Choroid plexus epithelial cell (primary cell): ENCODE measurements around the gene MRPL42.
"Not testable (repeated sequence)": the region's sequence is repeated elsewhere in the genome, so short reads cannot be mapped to it uniquely, and the experiment has no call there.

Experiments
- DNase-seq: peaks from one replicate; pipeline ENCODE4 v3.0.0-alpha.2; 2010; ENCODE audit warnings: low read depth
- H3K4me3 ChIP-seq: 2 replicates; pipeline ENCODE4 v1.5.1; 2011; ENCODE audit warnings: low read depth, mild to moderate bottlenecking, control low read depth, low read length, moderate library complexity
- TF ChIP-seq, protein P1 (sequence below): conservative IDR thresholded peaks from 2 replicates; pipeline ENCODE4 v1.5.1; 2011; ENCODE audit warnings: low read depth, mild to moderate bottlenecking, control low read depth, inconsistent platforms, low read length, moderate library complexity

MRPL42 gene

DNA sequence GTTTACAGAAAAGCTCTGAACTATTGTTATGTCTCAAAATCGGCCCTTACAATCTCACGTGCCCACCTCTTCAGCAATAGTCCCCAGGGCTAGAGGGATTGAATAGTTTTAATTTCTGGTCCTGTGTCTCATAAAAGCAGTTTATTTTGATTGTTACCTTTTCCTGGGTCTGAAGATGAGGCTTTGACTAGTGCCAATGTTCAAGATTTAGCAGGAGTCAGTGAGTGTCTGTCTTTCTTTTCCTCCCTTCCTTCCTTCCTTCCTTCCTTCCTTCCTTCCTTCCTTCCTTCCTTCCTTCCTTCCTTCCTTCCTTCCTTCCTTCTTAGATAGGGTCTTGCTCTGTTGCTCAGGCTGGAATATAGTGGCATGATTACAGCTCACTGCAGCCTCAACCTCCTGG, 80.5 kb downstream of the MRPL42 start:
- H3K4me3 ChIP-seq: no peak overlapping the region
- DNase-seq: no peak
- TF ChIP-seq, protein P1, sequence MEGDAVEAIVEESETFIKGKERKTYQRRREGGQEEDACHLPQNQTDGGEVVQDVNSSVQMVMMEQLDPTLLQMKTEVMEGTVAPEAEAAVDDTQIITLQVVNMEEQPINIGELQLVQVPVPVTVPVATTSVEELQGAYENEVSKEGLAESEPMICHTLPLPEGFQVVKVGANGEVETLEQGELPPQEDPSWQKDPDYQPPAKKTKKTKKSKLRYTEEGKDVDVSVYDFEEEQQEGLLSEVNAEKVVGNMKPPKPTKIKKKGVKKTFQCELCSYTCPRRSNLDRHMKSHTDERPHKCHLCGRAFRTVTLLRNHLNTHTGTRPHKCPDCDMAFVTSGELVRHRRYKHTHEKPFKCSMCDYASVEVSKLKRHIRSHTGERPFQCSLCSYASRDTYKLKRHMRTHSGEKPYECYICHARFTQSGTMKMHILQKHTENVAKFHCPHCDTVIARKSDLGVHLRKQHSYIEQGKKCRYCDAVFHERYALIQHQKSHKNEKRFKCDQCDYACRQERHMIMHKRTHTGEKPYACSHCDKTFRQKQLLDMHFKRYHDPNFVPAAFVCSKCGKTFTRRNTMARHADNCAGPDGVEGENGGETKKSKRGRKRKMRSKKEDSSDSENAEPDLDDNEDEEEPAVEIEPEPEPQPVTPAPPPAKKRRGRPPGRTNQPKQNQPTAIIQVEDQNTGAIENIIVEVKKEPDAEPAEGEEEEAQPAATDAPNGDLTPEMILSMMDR: no peak

DNA sequence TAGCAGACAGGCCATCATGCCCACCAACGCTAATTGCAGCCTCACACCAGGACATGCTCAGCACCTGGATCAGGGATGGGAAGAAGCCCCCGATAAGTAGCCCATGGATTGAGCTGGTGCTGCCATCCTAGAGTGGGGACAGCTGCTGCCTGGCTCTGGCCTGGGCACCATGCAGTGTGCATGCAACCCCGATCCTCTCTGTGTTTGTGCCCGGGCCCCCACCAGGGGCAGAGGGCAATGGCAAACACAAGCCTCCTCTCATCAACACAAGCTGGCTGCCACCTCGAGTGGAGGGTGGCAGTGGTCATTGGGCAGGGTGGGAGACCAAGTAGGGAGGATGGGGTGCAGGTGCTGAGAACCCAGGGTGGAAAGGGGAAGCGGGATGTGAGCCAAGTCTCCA, 81.9 kb downstream of the MRPL42 start:
- no peak for DNase-seq
- H3K4me3 ChIP-seq: no peak overlapping the region
- TF ChIP-seq, protein P1: no peak

DNA sequence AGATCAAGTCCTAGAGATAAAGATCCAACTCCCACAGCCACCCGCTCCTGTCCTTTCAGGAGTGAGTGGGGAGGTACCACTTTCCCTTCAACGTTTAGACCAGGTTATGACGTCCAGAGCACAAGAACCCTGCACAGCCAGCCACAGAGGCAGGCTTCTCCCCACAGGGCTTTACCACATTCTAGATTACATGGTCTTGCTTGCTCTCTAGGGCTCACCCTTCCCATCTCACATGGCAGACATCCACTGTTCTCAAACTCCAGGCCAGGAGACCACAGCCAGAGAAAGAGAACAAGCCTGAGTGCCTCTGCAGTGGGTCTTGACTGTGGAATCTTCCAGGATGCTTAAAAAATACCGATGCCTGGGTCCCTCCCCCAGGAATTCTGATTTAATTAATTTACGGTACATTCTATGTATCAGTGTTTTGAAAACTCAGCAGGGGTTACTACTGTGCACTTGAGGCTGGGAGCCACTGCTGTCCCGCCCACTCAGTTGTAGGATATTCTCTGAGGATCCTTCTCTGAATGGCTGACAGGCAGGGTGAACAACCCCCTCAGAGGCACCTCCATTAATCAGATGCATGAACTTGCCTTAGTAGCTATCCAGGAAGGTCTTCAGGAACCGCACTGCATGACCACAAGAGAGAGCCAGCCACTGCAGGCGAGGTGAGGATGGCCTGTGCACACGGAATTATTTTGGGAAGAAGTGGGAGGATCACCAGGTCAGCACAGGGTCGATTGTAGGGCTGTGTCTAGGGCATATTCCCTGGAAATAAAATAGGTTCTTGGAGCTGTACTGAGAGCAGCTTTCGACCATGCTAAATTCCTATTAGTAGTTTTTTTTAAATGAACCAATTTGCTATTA, 83.7 kb downstream of the MRPL42 start:
- DNase-seq: peak; percentile 35
- TF ChIP-seq, protein P1: no peak
- no peak overlapping the region for H3K4me3 ChIP-seq

DNA sequence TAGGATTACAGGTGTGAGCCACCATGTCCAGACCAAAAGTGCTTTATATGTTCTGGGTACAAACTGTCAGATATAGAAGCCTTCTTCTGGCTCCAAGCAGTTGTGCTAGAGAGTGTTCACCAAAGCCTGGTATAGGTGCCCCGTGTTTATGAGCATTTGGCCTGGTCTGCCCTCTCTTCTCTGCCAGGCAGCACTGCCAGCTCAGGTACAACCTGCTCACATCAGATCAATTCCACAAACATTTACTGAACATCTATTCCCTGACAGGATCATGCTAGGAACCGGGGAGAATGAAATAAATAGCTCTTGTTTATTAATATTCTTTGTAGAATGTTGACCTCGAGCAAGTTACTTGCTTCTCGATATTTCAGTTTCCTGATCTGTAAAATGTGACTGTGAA, 85.1 kb downstream of the MRPL42 start:
- no peak overlapping the region for H3K4me3 ChIP-seq
- TF ChIP-seq, protein P1: no peak
- no peak for DNase-seq

DNA sequence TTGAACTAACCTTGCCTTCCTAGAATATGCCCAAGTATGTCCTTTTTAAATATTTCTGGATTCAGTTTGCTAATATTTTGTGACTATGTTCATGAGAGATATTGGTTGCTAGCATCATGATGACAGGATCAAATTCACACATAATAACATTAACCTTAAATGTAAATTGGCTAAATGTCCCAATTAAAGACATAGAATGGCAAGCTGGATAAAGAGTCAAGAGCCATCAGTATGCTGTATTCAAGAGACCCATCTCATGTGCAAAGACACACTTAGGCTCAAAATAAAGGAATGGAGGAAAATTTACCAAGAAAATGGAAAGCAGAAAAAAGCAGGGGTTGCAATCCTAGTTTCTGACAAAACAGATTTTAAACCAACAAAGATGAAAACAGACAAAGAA, 90.6 kb downstream of the MRPL42 start:
- not testable (repeated sequence) for H3K4me3 ChIP-seq, DNase-seq

DNA sequence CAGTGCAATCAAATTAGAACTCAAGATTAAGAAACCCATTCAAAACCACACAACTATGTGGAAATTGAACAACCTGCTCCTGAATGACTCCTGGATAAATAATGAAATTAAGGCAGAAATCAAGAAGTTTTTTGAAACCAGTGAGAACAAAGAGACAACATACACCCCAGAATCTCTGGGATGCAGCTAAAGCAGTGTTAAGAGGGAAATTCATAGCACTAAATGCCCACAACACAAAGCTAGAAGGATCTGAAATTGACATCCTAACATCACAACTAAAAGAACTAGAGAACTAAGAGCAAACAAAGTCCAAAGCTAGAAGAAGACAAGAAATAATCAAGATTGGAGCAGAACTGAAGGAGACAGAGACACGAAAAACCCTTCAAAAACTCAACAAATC, 91.4 kb downstream of the MRPL42 start:
- not testable (repeated sequence) for H3K4me3 ChIP-seq, DNase-seq

DNA sequence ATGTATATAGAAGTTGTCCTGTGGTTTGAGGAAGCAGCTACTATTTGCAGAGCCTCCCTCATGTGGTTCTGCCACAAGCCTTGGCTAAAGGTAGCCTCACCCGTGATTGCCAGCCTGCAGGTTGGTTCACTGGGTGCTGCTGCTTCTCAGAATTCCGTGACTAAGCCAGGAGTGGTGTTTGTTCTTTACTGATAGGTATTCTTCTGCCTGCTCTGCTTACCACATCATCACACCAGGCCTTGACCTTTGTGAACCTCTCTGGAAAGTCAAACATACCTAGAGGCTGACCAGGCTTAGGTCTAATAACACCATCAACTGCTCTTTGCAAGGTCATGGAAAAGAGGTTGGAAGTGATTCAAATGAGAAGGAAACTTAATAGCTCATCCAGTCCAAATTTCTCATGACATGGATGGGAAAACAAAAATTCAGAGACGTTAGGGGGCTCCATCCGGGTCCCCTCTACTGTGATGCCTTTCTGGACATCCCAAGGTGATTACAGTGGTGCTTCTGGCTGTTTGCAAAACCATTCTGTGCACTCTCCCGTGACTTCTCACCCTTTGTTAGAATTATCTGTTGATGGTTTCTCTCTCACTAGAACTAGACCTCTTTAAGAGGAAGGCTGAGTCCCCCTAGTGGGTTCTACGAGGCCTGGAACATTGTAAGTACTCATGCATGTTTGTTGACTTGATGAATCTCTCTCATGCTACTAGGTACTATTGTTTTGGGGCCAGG, 96.7 kb downstream of the MRPL42 start:
- TF ChIP-seq, protein P1: peak; percentile 78
- H3K4me3 ChIP-seq: no peak overlapping the region
- peak; percentile 86 for DNase-seq

DNA sequence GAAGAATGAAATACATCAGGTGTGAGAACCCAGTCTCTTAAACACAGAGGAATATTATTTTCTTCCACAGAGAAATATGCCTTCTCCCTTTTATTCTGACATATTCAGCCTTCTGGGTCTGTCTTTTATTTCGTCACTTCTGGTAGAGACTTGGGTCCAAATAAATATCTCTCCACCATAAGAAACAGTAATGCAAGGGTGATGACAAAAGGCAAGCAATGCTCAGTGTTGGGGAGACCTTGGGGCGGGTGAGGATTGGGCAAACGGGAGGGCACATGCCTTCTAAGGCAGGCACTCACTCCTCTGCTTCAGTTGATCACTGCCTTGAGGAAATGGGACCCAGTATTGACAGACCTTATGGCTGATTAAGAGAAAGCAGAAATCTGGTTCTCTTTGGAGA, 98.4 kb downstream of the MRPL42 start:
- TF ChIP-seq, protein P1: no peak
- H3K4me3 ChIP-seq: no peak overlapping the region
- DNase-seq: no peak
